CD1c-positive myeloid dendritic cell (primary cell): ENCODE results near the gene AOPEP.

ENCODE experiments used
- DNase-seq: peaks from one replicate; pipeline ENCODE4 v3.0.0-alpha.2; 2016; ENCODE audit errors: extremely low spot score

The AOPEP gene

GRCh38 chr9:95093586-95093985 lies 367.1 kb downstream of the AOPEP start:
- no peak for DNase-seq

- DNase-seq = no peak
Observed at GRCh38 chr9:95094002-95094401, 367.5 kb downstream of the AOPEP start.

GRCh38 chr9:95095641-95096355 lies 369.3 kb downstream of the AOPEP start:
- DNase-seq = no peak

- no peak for DNase-seq
Observed at GRCh38 chr9:95096381-95096780, 369.9 kb downstream of the AOPEP start.

- DNase-seq = no peak
Observed at GRCh38 chr9:95096807-95097206, 370.3 kb downstream of the AOPEP start.

GRCh38 chr9:95097279-95097678 lies 370.8 kb downstream of the AOPEP start:
- DNase-seq = no peak

- DNase-seq = no peak
Observed at GRCh38 chr9:95098391-95098921, 372.0 kb downstream of the AOPEP start.

- no peak for DNase-seq
Observed at GRCh38 chr9:95099321-95100070, 373.0 kb downstream of the AOPEP start.

- no peak for DNase-seq
Observed at GRCh38 chr9:95100071-95100627, 373.6 kb downstream of the AOPEP start.

- no peak for DNase-seq
Observed at GRCh38 chr9:95101326-95101725, 374.8 kb downstream of the AOPEP start.

- DNase-seq = no peak
Observed at GRCh38 chr9:95102001-95102433, 375.5 kb downstream of the AOPEP start.

- DNase-seq = no peak
Observed at GRCh38 chr9:95102572-95102971, 376.1 kb downstream of the AOPEP start.

- no peak for DNase-seq
Observed at GRCh38 chr9:95103281-95103771, 376.8 kb downstream of the AOPEP start.

- no peak for DNase-seq
Observed at GRCh38 chr9:95103871-95104580, 377.5 kb downstream of the AOPEP start.

GRCh38 chr9:95104581-95104960 lies 378.1 kb downstream of the AOPEP start:
- no peak for DNase-seq

- no peak for DNase-seq
Observed at GRCh38 chr9:95104980-95105379, 378.5 kb downstream of the AOPEP start.

GRCh38 chr9:95105519-95106287 lies 379.2 kb downstream of the AOPEP start:
- DNase-seq = no peak

GRCh38 chr9:95107001-95107749 lies 380.7 kb downstream of the AOPEP start:
- DNase-seq = no peak

- no peak for DNase-seq
Observed at GRCh38 chr9:95107976-95108375, 381.5 kb downstream of the AOPEP start.

- DNase-seq = no peak
Observed at GRCh38 chr9:95108777-95109176, 382.3 kb downstream of the AOPEP start.
